Measurements from ENCODE around the gene RIC8B.

RIC8B gene

DNA sequence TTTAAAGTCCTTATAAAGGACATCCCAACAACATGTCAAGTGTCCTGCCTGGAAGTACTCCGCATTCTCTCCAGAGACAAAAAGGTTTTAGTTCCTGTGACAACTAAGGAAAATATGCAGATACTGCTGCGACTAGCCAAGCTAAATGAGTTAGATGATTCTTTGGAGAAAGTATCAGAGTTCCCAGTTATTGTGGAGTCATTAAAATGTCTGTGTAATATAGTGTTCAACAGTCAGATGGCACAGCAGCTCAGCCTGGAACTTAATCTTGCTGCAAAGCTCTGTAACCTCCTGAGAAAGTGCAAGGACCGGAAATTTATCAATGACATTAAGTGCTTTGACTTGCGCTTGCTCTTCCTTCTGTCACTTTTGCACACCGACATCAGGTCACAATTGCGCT is 40.2 kb downstream of the RIC8B start:
- DNase-seq = no peak

DNA sequence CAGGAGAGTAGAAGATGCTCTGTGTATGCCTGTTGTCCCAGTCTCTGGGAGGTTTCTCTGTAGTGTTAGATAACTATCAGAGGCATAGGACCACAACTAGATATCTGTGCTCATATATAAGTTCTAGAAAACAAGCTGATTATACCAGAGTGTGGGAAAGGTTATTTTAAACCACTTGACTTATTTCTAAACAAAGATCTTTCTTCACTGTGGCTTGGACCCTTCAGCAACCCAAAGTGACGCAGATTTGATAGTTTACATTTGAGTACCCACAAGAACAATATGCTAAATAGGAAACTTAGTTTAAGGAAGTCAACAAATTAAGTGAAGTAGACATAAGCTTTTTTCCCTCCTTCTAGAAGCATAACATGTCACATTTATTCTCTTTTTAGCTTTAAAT is 41.3 kb downstream of the RIC8B start:
- DNase-seq = no peak

DNA sequence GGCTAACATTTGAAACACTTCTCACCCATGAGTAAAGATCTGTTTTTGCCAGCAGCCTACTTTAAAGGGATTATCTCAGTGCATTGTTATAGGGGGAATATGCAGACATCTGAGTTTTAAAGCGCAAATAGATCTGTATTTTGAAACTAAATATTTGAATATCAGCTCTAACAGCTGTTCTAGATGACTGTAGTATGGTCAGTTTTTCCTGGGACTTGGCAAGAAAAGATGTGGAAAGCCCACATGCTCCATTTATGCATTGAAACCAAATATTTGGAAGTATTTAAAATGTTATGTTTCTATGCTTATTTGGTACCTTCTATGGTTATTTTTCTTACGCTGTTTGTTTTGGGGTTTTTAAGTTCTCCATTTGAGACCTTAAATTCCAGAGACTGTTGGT is 41.7 kb downstream of the RIC8B start:
- DNase-seq = no peak

DNA sequence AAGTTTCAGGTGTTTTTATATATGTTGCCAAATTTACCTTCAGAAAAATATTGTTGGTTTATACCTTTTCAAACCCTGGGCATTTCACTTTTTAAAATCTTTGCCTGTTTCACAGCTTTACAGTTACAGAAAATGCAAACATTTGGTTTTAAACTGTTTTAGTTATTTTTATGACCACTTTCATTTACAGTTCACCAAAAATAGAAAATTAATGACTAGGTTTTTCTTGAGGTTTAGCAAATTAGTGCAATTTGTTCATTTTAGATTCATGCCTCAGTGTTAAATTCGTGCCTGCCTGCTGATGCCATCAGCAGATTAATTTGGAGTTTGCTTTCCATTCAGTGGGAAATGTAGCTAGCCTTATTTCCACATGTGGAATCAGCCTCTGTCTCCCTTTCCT is 45.5 kb downstream of the RIC8B start:
- no peak for DNase-seq

DNA sequence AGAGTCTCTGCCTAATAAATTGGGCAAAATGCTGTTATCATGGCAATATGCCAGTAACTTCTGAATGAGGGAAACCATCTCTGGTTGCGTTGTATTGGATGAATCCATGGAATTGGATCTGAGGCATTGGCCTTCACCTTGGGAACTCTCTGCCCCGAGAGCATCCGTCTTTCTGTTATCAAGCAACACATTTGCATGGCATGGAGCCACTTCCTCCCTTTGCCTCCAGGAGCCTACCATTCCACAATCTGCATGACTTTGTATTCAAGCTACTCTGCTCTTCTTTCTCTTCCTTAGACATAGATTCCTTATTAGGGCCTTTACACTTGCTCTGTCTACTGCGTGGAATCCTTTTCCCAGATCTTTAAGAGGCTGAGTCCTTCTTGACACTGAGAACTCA is 57.2 kb downstream of the RIC8B start:
- DNase-seq = no peak

DNA sequence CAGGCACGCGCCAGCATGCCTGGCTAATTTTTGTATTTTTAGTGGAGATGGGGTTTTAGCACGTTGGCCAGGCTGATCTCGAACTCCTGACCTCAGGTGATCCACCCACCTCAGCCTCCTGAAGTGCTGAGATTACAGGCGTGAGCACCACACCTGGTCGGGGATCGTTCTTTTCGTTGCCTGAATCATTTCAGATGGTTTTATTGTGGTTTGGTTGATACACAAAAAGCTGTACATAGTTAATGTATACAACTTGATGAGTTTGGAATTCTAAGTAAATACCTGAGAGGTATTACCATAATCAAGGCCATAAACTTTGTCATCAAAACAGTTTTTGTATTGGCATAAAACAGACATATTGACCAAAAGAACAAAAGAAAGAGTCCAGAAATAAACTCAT is 63.3 kb downstream of the RIC8B start:
- DNase-seq = no peak

DNA sequence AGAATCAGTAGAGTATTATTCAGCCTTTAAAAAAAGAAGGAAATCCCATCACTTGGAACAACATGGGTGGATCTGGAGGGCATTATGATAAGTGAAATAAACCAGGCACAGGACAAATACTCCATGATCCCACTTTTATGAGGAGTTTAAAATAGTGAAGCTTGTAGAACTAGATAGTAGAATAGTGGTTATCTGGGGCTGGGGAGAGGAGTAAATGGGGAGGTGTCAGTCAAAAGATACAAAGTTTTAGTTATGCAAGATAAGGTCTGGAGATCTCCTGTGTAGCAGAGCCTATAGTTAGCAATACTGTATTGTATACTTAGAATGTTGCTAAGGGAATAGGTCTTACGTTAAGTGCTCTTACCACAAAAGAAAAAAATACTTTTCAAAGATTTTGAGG is 64.9 kb downstream of the RIC8B start:
- DNase-seq = no peak

DNA sequence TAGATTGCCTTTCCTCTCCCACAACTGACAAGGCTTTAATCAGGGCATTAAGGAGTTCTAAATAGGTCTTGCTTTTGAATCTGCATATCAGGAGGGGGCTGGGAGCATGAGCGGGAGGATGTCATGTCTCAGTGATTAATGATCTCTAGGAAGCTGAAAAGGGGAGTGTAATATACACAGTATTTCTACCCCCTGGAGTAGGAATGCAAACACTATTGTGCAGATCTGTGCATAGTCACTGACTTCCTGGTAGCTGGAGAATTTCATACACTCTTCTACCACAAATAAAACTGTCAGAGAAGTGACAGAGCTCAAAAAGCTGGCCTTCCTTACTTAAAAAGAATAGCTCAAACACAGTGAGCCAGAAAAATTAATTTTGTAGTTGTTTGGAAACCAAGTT is 65.8 kb downstream of the RIC8B start:
- no peak for DNase-seq

DNA sequence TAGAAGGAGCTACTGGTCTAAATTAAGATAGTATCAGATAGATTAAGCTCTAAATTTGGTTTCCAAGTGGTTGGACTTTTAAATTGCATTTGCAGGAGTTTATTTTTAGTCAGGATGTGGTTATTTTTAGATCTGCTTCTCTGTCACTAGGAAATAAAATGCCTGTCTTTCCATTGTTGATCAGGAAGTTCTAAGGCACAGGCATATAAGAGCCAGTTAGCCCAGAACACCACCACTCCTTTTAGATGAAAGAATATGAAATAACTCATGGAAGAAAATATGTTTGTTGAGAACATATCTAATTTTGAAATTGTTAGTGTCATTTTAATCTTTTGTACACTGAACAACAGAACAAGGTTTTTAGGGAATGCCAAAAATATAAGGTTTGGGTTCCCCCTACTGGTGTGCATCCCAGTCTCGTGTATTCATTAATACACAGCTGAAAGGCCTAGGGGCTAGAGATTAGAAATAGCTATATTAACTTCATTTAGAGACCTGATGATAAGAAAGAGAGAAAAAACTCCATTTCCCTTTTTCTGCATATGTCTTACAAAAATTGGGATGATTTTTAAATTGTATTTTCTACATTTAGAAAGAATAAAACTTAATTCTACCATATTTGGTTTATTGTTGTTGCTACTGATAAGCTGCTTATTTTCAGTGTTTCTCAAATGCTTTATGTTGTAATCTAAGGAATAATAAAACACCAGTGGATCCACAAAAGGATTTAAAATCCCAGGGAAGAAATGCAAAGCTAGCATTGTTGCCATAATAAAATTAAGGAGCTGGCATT is 67.2 kb downstream of the RIC8B start:
- DNase-seq = peak; percentile 9 to 33

DNA sequence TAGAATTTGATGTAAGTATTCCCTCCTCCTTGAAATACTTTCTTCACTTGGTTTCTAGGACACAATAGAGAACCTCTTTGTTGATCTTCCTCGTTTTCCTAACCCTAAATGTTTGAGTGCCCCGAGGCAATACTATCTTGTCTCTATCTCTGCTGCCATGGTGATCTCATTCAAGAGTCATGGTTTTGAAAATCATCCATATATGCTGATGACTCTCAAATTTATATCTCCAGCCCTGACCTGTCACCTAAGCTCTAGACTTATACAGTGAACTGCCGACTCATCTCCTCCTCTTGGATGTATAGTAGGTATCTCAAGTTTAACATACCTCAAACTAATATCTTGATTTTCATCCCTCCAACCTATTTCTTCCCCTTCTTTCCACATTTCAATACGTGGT is 71.4 kb downstream of the RIC8B start:
- no peak for DNase-seq

DNA sequence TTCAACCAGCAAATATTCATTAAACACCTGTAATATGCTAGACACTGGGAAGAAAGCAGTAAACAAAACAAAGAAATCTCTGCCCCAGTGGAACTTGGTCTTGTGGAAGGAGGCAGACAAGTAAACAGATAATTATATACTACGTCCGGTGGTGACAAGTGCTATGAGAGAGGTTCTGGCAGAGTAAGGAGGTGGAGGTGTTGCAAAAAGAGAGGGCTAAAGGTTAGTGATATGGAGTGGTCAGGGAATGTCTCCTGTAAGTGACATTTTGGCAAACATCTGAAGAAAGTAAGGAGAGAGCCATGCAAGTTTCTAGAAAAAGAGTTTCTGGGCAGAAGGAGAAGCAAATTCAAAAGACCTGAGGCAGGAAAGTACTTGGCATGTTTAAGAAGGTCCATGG is 73.4 kb downstream of the RIC8B start:
- DNase-seq = no peak

DNA sequence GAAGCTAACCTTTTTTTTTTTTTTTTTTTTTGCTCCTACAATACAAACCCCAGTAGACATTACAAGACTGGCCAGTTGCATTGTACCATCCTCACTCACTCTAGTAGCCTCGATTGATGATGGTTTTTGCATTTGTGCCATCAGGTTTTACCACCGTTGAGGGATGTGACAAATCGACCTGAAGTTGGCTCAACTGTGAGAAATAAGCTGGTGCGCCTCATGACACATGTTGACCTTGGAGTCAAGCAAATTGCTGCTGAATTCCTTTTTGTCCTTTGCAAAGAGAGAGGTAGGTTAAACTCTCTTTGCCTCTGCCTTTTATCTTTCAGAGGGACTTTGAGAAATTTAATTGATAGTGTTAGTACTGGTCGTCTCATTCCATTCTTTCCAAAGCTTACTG is 76.8 kb downstream of the RIC8B start:
- no peak for DNase-seq

DNA sequence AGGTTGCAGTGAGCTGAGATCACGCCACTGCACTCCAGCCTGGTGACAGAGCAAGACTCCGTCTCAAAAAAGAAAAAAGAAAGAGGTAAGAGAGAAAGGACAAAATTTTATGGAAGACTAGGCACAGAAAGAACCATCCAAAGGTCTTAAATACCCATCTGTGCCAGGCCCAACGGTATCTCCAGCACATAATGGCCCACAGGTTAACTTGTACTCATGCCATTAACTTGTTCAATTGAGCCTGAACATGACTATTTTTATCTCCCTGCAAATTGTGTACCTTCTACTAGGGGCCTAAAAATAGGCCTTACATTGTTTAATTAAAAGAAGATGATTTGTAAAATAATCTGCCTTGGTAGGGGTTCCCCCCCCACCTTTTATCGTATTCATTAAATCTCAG is 80.2 kb downstream of the RIC8B start:
- no peak for DNase-seq

DNA sequence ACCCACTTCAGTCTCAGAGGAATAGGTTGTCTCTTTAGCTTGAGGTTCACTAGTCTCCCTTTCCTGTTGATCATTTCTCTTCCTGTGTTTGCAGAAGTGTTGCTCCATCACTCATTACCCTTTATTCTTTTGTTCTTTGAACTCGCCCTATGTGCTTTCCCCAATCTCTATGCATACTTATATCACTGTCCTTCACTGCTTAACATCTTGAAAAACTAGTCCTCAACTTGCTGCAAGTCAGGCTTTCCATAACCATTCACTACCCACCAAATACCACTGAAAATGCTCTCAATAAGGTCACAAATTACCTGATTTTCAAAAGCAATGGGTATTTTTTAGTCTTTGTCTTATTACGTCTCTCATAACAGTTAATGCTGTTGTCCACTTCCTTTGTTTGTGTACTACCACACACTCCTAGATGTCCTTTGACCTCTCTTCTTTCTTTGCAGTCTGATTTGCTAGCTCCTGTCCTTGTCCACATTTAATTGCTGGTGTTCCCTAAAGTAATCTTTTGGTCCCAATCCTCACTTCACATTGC is 80.8 kb downstream of the RIC8B start:
- DNase-seq = no peak

DNA sequence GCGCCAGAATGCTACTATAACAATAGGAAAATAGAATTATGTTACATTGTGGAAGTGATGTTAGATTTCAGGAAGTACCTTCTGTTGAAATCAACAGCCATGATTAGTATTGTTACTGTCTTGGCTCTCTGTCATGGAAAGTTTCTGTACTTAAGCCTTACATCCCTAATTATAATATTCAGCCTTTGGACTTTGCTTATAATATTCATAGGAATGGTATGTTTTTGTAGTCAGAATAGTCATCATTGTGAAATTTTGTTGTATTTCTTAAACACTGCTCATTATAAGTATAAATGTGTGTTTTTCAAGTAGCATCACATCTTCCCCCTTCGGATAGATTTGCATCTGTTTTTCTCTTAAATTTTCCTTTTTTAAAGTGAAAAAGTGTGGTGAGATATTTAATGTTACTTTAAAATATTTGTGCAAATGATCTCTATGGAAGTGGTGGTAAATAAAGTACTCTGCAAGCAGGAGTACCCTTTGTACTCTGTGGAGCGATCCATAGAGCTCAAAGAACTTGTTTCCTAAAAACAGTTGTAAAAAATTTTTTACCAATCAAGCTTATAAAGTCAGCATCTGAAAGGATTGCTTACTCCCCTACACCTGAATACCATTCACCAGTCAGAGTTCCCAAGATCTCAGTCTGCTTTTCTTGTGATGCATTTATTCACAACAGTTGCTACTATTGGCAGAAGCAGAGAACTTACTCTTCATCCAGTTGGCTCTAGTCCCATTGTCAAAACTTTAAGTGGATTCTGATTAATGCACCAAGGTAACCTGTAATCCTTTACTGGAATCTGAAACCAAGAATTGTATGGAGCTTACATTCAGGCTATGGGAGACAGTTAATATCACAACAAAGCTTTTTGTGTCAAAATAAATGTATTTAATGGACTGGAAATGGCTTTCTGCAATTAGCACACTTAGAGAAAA is 87.8 kb downstream of the RIC8B start:
- DNase-seq = peak; percentile 22 to 28

DNA sequence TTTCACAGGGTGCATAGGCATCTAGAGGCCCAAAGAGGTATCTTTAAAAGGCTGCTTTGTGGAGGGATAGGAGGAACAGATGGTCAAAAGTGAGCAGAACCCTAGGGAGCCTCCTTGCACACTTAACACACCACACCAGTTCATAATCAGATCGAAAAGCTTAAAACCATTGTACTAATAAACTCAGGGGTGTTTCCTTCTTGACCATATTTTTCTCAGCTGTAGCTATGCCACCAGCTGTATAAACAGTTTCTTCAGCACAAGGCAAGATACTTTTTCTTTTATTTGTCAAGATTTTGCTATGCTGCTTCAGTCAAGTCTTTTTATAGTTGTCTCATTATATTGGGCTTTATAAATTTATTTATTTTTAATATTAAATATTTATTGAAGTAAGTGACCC is 88.7 kb downstream of the RIC8B start:
- no peak for DNase-seq

DNA sequence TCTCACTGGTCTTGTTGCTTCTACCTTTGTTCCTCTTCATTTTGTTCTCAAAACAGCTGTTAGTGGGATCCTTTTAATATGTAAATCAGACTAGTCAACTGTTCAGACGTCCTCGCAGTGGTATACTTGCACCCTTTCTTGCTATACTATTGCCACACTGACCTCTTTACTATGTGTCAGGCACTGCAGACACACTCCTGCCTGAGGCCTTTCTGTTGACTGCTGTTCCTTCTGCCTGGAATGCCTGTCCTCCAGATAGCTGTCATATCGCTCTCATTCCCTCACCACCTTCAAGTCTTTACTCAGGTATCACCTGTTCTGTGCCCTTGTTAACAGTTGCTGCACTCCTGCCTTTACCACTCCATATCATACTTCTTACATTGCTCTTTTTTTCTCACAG is 91.2 kb downstream of the RIC8B start:
- DNase-seq = no peak

DNA sequence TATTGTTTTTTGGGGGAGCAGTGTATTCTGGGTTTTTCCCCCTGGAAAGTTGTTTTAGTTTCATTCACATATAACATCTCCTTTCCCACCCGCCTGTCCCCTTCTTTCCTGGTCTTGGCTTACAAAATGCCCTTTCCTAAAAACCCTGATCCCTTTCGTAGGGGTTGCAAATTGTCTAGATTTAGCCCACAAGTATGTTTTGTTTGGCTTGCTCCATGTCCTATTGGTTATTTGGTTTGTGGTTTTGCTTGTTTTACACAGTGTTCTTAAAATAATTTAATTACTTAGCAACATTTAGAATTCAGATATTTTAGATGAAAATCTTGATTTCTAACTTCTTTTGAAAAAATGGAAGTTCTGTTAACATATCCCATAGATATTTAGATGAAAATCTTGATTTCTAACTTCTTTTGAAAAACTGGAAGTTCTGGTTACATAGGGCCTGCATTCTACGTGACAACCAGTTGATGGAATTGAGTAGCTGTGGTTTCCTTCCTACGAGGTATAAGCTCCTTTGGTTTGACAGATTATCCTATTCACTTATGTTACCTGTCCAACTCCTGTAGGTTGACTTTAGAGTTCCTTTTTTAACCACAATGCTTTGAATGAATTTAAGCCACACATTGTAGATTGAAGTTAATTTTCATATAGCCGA is 92.1 kb downstream of the RIC8B start:
- no peak for DNase-seq

DNA sequence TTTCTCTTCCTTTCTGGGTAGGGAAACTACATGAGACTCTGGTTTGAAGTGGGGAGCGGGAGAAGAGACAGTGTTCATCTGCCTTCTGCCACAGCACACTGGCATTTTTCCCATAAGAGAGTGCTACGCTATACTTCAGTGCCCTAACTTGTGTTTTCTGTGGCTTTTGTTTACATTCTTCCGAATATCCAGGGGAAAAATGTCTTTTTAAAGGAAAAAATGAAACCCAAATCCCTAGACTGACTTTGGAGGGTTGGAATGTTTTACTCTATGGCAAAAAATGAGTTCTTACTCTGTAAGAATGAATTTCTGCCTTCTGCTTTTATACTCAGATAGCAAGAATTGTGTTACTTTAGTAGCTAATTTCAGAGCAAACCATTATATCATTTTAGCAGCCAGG is 93.2 kb downstream of the RIC8B start:
- no peak for DNase-seq

DNA sequence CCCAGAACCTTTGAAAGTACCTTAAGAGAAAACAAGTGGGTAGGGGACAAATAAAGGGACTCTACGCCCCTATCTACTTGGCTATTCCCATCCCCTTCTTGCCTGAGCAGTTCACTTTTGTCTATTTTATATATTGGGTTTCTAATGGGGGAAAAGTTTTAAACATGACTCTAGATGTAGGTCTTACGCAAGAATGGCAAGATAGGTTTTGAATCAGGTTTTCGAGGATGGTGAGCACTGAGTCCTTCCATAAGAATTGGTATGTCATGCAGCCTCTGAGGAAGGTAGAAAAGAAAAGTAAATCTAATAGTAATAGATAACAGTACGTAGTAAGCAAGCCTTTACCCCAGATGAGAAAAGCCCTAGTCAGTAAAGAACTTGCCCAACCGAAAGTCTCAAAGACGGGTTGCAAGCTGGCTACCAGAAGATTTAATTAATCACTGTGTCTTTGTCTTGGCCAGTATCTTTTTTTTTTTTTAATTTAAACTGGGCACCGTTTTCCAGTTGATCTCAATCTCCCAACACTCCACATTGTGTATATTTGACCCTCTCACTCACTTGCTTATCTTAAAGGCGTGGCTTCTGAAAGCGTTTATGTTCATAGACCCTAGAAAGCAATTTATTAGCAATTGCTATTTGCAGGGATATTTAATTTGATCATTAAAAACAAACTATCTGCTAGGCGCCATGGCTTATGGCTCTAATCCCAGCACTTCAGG is 94.7 kb downstream of the RIC8B start:
- DNase-seq = no peak

DNA sequence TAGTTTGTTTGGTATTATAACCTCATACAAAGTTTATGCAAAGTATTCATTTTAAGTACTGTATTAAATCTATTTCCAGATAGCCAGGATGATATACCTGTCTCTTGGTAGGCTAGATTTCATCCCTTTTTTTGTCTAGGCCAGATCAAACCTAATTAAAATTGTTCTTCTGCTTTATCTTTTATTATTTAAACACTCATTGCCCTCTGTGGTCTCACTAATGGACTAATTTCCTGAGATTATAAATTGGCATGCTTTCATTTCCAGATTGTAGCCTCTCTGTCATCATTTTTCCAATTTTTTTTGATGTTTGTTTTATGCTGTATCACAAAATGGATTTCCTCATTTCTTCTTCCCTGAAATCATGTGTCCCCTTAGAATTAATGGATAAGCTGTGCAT is 95.6 kb downstream of the RIC8B start:
- DNase-seq = no peak

DNA sequence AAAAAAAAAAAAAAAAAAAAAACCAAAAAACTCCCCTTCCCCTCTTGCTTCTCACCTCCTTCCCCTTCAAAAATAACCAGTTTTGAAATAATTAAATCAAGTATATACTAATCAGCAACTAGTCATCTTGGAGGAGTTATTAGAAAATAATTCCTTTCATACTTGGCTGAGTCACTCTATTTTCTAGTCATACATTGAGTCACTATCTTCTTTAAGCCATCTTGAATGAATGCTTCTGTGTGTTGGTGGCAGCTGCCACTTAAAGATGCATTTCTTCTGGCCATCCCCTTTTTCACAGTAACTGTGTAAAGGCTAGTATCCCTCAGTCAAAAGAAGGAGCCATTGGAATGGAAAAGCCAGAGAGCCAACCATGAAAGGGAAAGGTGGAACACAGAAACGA is 97.0 kb downstream of the RIC8B start:
- no peak for DNase-seq

DNA sequence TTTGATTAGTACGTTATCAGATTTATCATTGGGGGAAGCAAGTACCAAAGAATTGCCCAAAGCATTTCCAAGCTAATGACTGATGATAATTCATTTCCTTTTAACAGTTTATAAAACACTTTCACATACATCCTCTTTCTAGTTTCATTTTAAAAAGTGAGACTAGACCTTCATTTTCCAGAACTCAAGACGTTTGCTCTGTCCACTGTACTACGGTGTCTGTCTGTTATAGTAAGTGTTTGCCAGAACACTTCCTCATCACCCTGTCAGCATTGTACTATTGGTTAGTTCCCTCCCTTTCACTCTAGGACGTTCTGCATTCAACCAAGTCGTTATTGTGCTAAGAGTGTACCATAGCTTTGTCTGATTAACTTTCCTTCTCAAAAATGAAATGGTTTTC is 99.5 kb downstream of the RIC8B start:
- DNase-seq = no peak
